Glutamatergic neuron (in vitro differentiated cells): Measurements from ENCODE around the gene VANGL1. TPM values are rescaled to one million over a fixed set of nuclear protein-coding genes. Genes with fewer than 3 reads are reported as not detected.

Experiments
- DNase-seq: peaks from one replicate; pipeline ENCODE4 v3.0.0; 2022
- H3K27ac Mint-ChIP-seq: one replicate; pipeline ENCODE4 v1.8.0; 2020; ENCODE audit warnings: mild to moderate bottlenecking, mixed read lengths, inconsistent platforms; ENCODE audit not compliant: unreplicated experiment
- H3K27me3 Mint-ChIP-seq: one replicate; pipeline ENCODE4 v1.8.0; 2020; ENCODE audit warnings: mild to moderate bottlenecking, moderate library complexity, mixed read lengths, inconsistent platforms; ENCODE audit not compliant: unreplicated experiment
- H3K36me3 Mint-ChIP-seq: one replicate; pipeline ENCODE4 v1.8.0; 2020; ENCODE audit warnings: mild to moderate bottlenecking, mixed read lengths, inconsistent platforms; ENCODE audit not compliant: unreplicated experiment
- H3K4me1 Mint-ChIP-seq: one replicate; pipeline ENCODE4 v1.8.0; 2020; ENCODE audit warnings: mild to moderate bottlenecking, low read depth, mixed read lengths, inconsistent platforms; ENCODE audit not compliant: unreplicated experiment
- H3K4me3 Mint-ChIP-seq: one replicate; pipeline ENCODE4 v1.8.0; 2020; ENCODE audit warnings: mild to moderate bottlenecking, mixed read lengths, inconsistent platforms; ENCODE audit not compliant: unreplicated experiment
- H3K9me3 Mint-ChIP-seq: one replicate; pipeline ENCODE4 v1.8.0; 2020; ENCODE audit warnings: mild to moderate bottlenecking, moderate library complexity, mixed read lengths, inconsistent platforms; ENCODE audit not compliant: unreplicated experiment
- CTCF ChIP-seq: fragments of 200-600 bp; sonication (generic); IDR thresholded peaks from one replicate; pipeline ENCODE4 v1.5.0; 2021; ENCODE audit not compliant: partially characterized antibody, unreplicated experiment
- total RNA-seq: library from RNA; stranded (reverse); fragmentation: NEBNext Ultra II Directional; extraction: Animal tissue kit (Norgen Biotek cat#: 25700); gene quantifications from one replicate; pipeline ENCODE4 v1.2.1, GENCODE V29; 2021; ENCODE audit not compliant: unreplicated experiment

VANGL1 gene
- total RNA-seq, 1 donor from 2014 or later = 4.6 TPM

- Mint-ChIP-seq H3K9me3 (no peaks in the 10 kb centered on the region), H3K4me3 (no peak overlapping the region), H3K4me1 (no peaks in the 10 kb centered on the region), H3K36me3 (no peaks in the 10 kb centered on the region), H3K27ac (no peak overlapping the region), H3K27me3 (peaks cover 2% of the 10 kb centered on the region)
- DNase-seq = no peak
- TF ChIP-seq CTCF = no peak
Observed at GRCh38 chr1:115694805-115695204, 53.0 kb downstream of the VANGL1 start.

- TF ChIP-seq CTCF = no peak
- no peaks in the 10 kb centered on the region for H3K36me3 Mint-ChIP-seq
- H3K9me3 Mint-ChIP-seq = no peaks in the 10 kb centered on the region
- H3K4me1 Mint-ChIP-seq = no peaks in the 10 kb centered on the region
- peaks cover 2% of the 10 kb centered on the region for H3K27me3 Mint-ChIP-seq
- no peak overlapping the region for H3K27ac Mint-ChIP-seq
- no peak overlapping the region for H3K4me3 Mint-ChIP-seq
- no peak for DNase-seq
Observed at GRCh38 chr1:115697619-115698018, 55.8 kb downstream of the VANGL1 start.

GRCh38 chr1:115701090-115701489, 59.3 kb downstream of the VANGL1 start:
- no peak for TF ChIP-seq CTCF
- Mint-ChIP-seq H3K27ac (no peak overlapping the region), H3K27me3 (peaks cover 2% of the 10 kb centered on the region), H3K4me3 (no peak overlapping the region), H3K36me3 (no peaks in the 10 kb centered on the region), H3K4me1 (no peaks in the 10 kb centered on the region), H3K9me3 (no peaks in the 10 kb centered on the region)
- DNase-seq = no peak

- Mint-ChIP-seq H3K36me3 (no peaks in the 10 kb centered on the region), H3K4me3 (no peak overlapping the region), H3K27me3 (peaks cover 2% of the 10 kb centered on the region), H3K9me3 (no peaks in the 10 kb centered on the region), H3K27ac (no peak overlapping the region), H3K4me1 (no peaks in the 10 kb centered on the region)
- no peak for TF ChIP-seq CTCF
- no peak for DNase-seq
Observed at GRCh38 chr1:115702959-115703358, 61.2 kb downstream of the VANGL1 start.

GRCh38 chr1:115705085-115705951, 63.5 kb downstream of the VANGL1 start:
- DNase-seq = no peak
- H3K36me3 Mint-ChIP-seq = peaks cover 4% of the 10 kb centered on the region
- no peak overlapping the region for H3K27ac Mint-ChIP-seq
- no peaks in the 10 kb centered on the region for H3K27me3 Mint-ChIP-seq
- H3K9me3 Mint-ChIP-seq = no peaks in the 10 kb centered on the region
- no peak overlapping the region for H3K4me3 Mint-ChIP-seq
- H3K4me1 Mint-ChIP-seq = no peaks in the 10 kb centered on the region
- TF ChIP-seq CTCF = no peak
